Activated gamma-delta T cell treated with anti-CD3 and anti-CD28 coated beads, Interleukin-2, amount 50 U/mL, for 16 hours (primary cell): ENCODE data around the gene PPP1R18.
"Not testable (repeated sequence)": the region's sequence is repeated elsewhere in the genome, so short reads cannot be mapped to it uniquely, and the experiment has no call there.

ENCODE experiments used
- DNase-seq: peaks from one replicate; pipeline ENCODE4 v3.0.0-alpha.2; 2020; ENCODE audit warnings: low read depth

PPP1R18 gene

DNA sequence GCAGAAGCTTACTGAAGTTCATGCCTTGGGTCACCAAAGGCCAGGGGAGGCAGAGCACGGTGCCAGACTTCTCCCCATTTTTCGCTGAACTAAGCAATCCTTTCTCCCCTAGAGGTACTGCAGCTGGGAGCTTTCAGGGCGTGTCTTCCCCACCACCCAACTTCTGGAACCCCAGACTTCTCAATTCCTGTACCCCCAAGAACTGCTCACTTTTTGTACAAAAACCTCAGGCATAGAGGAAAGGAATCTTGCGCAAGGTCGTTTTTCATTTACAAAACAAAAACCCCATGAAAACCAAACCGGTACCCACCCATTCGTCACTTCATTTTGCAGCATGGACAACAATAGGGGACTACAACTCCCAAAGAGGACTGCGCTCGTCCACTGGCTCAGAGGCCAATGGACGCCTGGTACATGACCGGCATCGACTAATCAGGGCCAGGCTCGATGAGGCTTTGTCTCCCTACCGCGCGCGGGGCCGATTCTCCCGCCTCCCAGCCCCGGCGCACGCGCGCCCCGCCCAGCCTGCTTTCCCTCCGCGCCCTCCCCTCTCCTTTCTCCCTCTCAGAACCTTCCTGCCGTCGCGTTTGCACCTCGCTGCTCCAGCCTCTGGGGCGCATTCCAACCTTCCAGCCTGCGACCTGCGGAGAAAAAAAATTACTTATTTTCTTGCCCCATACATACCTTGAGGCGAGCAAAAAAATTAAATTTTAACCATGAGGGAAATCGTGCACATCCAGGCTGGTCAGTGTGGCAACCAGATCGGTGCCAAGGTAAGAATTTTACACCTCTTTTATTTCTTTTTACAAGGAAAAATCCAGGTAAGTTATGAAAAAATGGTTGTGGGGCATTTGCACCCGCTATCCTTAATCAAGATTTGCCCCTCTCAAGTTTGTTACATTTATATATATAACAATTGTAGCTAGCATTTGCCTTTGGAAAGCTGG lies 33.6 kb upstream of the PPP1R18 start, which contains the start of gene TUBB:
TSS of gene TUBB (plus strand) at position 562 of the 947 bp plus-strand sequence. CDS start at position 717, 155 bp downstream.
- peak; percentile 90 for DNase-seq

DNA sequence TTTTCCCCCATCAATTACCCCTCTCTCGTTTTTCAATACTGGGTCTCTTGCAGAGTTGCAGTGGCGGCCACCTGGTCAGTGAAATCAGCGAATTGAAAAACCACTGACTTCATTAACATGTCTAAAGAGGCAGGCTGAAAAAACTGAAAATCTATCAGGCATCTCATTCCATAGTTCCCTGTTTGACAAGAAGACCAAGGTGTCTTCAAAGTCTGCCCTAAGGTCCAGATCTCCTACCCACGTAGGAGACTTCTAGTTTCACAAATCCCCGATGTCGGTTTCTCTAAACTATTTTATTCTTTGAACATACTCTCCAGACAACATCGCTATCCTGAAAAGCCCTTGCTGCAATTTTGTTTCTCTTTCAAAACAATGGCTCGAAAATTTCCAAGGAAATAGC lies 32.9 kb upstream of the PPP1R18 start:
- no peak for DNase-seq

DNA sequence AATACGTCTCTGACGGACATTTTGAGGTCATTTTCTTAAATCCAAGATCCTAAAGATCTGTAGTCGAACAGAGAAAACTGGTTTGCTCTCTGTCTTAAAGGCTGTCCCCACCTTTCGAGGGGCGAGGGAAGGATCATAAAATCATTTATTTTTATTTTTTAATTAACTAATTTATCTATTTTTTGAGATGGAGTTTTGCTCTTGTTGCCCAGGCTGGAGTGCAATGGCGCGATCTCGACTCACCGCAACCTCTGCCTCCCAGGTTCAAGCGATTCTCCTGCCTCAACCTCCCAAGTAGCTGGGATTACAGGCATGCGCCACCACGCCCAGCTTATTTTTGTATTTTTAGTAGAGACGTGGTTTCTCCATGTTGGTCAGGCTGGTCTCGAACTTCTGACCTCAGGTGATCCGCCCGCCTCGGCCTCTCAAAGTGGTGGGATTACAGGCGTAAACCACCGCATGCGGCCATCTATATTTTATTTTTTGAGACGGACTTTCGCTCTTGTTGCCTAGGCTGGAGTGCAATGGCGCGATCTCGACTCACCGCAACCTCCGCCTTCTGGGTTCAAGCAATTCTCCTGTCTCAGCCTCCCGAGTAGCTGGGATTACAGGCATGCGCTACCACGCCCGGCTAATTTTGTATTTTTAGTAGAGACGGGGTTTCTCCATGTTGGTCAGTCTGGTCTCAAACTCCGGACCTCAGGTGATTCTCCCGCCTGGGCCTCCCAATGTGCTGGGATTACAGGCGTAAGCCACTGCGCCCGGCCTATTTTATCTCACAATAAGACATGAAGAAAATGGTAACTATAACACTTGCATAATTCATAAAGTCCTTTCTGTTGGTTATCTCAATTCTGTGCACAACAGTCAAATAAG lies 31.6 kb upstream of the PPP1R18 start:
- not testable (repeated sequence) for DNase-seq

DNA sequence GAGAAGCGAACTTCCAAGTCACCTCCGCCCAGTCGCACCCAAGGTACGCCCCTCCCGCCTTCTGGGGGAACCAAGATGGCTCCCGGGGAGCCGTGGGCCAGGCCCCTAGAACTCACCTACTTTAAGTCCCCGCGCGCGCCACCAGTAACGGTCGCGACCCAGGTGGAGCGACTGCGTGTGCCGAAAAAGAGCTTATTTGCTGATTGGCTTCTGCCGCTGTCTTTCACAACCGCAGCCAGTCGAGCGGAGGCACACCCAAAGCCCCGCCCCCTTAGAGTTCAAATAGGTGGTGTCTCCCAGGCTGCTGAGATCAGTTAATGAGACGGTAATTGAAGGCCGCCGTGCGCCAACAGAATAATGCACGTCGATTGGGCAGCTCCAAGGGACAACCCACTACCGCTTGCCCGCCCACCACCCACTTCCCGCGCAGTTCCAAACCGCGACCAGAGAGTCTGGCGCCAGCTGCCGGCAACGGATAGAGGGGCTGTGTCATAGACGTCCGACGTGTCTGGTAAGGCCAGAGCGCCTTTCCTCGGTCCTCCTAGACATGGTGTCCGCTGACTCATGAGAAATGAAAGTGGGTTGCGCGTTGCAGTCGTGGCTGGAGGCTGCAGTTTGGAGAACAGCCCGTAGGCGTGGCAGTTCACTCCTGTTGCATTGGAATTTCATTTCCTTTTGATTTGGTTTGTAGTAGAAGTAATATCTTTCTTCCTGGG lies 30.8 kb upstream of the PPP1R18 start, which contains the start of gene MDC1:
TSS of gene MDC1 (minus strand) at position 153 of the 716 bp plus-strand sequence. CDS start 2,106 bp downstream, outside the sequence.
- peak; percentile 98 for DNase-seq

GRCh38 chr6:30716879-30717128 lies 30.4 kb upstream of the PPP1R18 start:
- no peak for DNase-seq

DNA sequence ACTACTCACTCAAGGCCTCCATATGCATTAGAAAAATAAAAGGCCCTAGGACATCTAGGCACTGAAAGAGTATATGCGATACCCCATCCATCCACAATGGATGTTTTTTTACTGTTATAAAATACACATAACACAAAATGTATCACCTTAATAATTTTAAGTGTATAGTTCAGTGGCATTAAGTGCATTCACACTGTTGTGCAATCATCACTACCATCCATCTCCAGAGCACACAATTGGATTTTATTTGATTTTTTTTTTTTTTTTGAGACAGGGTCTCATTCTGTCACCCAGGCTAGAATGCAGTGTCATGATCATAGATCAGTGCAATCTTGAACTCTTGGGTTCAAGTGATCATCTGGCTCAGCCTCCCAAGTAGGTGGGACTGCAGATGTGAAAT lies 27.8 kb upstream of the PPP1R18 start:
- DNase-seq = no peak

DNA sequence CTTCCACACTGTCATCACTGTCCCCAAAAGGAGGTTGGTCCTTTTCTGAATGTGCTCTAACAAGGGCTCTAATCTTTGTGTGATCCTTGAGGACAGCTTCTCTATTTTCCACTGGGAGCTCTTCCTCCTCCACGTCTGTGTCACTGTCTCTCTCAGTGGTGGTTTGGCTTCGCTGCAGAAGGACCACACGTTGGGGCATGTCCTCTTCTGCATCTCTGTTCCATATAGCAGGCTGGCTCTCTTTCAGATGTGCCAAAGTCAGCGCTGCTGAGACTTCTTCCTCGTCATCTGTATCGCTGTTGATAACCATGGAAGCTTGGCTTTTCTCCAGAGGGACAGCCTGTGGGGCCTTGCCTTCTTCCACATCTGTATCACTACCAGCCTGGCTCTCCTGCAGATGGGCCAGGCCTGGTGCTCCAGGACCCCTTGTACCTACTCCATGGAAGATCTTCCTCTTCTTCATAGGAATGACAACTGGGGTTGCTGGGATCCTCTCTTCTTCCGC lies 26.0 kb upstream of the PPP1R18 start:
- no peak for DNase-seq

DNA sequence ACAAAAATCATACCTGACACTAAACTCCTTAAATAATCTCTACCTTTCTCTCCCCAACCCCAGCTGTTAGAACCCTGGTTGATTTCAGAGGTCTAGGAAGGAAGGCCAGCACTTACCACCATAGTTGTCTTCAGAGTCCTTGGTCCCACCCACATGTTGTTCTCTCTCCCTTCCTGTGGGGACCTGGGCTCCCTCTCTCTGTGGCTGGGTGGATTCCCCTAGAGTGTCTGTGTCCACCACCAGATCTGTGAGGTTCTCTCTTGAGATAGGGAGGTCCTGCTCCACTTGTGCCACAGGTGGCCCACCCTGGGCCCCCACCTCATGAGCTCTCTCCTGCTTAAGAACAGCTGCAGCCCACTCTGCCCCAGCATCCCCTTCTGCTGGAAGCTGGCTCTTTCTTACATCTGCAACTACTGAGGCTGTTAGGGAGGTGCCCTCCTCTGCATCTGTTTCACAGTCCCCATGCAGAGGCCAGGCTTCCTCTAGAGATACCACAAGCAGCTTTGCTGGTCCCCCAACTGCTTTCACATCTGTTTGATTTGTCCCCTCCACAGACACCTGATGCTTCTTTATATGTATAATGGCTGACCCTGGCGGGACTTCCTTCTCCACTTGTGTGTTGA lies 25.4 kb upstream of the PPP1R18 start:
- no peak for DNase-seq

DNA sequence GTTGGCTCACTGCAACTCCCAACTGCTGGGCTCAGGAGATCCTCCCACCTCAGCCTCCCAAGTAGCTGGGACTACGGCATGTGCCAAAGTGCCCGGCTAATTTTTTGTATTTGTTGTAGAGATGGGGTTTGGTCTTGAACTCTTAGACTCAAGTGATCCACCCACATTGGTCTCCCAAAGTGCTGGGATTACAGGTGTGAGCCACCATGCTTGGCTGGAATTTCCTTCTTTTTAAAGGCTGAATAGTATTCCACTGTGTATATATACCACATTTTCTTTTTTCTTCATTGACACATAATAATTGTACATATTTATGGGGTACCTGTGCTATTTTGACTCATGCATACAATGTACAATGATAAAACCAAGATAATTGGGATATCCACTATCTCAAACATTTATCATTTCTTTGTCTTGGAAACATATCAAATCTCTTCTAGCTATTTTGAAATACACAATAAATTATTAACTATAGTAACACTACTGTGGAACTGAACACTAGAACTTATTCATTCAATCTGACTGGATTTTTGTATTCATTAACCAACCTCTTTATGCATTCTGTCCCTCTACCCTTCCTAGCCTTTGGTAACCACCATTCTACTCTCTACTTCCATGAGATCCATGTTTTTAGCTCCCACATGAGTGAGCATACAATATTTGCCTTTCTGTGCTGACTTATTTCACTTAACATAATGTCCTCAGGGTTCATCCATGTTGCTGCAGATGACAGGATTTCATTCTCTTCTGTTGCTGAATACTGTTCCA lies 22.8 kb upstream of the PPP1R18 start:
- no peak for DNase-seq

DNA sequence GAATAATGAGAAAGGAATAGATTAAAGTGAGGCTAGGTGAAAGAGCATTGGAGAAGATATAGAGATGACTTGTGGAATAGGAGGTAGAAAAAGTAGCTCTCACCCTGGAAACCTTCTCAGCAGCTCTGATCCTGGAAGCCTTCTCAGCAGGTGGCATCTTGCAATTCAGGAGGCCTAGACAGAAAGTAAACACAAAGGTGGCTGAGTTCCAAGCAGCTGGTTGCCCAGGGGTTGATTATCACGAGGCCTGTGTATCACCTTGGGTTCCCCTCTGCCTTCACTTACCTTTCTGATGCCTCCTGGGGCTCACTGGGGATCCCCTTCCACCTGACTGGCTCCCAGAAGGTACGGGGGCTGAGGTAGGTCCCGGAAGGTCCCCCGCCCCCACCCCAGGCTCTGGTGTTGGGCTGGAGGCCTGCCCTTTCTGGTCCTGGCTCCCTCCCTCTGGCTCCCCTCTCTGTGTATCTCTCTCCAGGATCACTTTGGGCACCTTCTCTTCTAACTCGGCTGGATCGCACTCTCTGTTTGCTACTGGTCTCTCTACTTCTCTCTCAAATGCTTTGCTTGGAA lies 20.9 kb upstream of the PPP1R18 start:
- DNase-seq = no peak

- no peak for DNase-seq
Observed at GRCh38 chr6:30705620-30706019, 19.2 kb upstream of the PPP1R18 start.

DNA sequence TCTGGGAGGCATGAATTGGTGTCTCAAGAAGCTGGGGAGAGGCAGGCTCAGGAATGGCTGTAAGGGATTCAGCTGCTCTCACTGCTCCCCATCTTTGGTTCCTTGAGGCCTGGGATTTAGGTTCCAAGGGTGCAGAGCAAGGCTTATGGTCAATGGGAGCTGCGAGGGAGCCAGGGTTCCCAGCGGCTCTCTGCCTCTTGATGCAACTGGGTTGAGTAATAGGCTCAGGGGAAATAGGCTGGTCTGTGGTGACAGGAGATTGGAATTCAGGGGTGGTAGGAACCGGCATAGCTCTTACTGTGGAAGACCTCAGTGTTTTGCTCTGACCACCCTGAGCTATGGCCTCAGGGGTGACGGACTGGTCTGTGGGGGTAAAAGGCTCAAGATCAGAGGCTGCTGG lies 17.4 kb upstream of the PPP1R18 start:
- DNase-seq = no peak

DNA sequence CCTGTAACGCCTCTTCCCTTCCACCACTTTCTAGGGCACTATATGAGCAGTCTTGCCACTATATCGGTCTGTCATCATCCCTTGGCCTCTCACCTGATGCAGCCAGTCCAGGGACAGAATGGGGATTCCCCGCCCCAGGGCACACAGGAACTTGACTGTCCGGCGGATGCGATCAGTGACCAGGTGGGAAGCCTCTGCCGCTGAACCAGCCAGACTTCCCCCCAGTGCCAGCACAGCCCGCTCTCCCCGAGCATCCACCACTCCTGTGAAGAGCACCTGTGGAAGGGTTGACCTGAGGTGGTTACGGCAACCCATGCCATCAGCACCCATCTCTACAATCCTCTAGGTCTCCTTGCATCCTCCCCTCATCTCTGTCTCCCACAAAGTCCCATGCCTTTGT lies 16.6 kb upstream of the PPP1R18 start:
- DNase-seq = no peak

- no peak for DNase-seq
Observed at GRCh38 chr6:30700340-30700739, 13.9 kb upstream of the PPP1R18 start.

- DNase-seq = no peak
Observed at GRCh38 chr6:30696432-30696831, 10.0 kb upstream of the PPP1R18 start.

- no peak for DNase-seq
Observed at GRCh38 chr6:30691208-30691847, 4.9 kb upstream of the PPP1R18 start.

- peak; percentile 30 for DNase-seq
Observed at GRCh38 chr6:30690403-30691207, 4.2 kb upstream of the PPP1R18 start, which contains the start of gene NRM. NRM (minus strand) TSS chr6:30690984; CDS start chr6:30690974, 10 bp downstream.

GRCh38 chr6:30689985-30690384 lies 3.5 kb upstream of the PPP1R18 start:
- no peak for DNase-seq
